GM23338 (cell line): ENCODE measurements around the gene LSP1. TPM values are rescaled to one million over a fixed set of nuclear protein-coding genes. Genes with fewer than 3 reads are reported as not detected.
A peak's percentile ranks its signal among the peaks of the same experiment; 100 is the strongest.

Source experiments
- ATAC-seq: fragments of 200-7000 bp; cut with Tn5 transposase; 3 replicates; pipeline ENCODE4 v1.9.1; 2020
- DNase-seq: peaks from one replicate; pipeline ENCODE4 v3.0.0-alpha.2; 2015; ENCODE audit warnings: low spot score
- H2AFZ ChIP-seq: fragments of 200-600 bp; sonication (generic); 2 replicates; pipeline ENCODE4 v1.8.0; 2016; ENCODE audit warnings: antibody characterized with exemption, mild to moderate bottlenecking, moderate library complexity
- H3F3A ChIP-seq: fragments of 200-600 bp; sonication (generic); replicated peaks from 2 replicates; pipeline ENCODE4 v1.8.0; 2017; ENCODE audit warnings: antibody characterized with exemption, mixed run types, low read depth
- H3K27ac ChIP-seq: fragments of 200-600 bp; sonication (generic); 2 replicates; pipeline ENCODE4 v1.6.1; 2016; ENCODE audit warnings: low read depth
- H3K27me3 ChIP-seq: fragments of 200-600 bp; sonication (generic); 2 replicates; pipeline ENCODE4 v1.8.0; 2016; ENCODE audit warnings: mild to moderate bottlenecking, mixed run types, moderate library complexity; ENCODE audit not compliant: insufficient read depth
- H3K36me3 ChIP-seq: fragments of 200-600 bp; sonication (generic); 2 replicates; pipeline ENCODE4 v1.8.0; 2016; ENCODE audit warnings: mild to moderate bottlenecking; ENCODE audit not compliant: insufficient read depth
- H3K4me1 ChIP-seq: fragments of 200-600 bp; sonication (generic); 2 replicates; pipeline ENCODE4 v1.8.0; 2016; ENCODE audit warnings: mild to moderate bottlenecking, moderate library complexity; ENCODE audit not compliant: insufficient read depth
- H3K4me2 ChIP-seq: fragments of 200-600 bp; sonication (generic); 2 replicates; pipeline ENCODE4 v1.7.1; 2017; ENCODE audit warnings: mixed run types
- H3K4me3 ChIP-seq: fragments of 200-600 bp; sonication (generic); 2 replicates; pipeline ENCODE4 v1.6.1; 2016; ENCODE audit warnings: mixed run types
- H3K79me2 ChIP-seq: fragments of 200-600 bp; sonication (generic); replicated peaks from 2 replicates; pipeline ENCODE4 v1.8.0; 2017; ENCODE audit warnings: mild to moderate bottlenecking; ENCODE audit not compliant: insufficient read depth
- H3K9me2 ChIP-seq: fragments of 200-600 bp; sonication (generic); 2 replicates; pipeline ENCODE4 v1.8.0; 2017; ENCODE audit not compliant: insufficient read depth
- H4K20me1 ChIP-seq: fragments of 200-600 bp; sonication (generic); replicated peaks from 2 replicates; pipeline ENCODE4 v1.8.0; 2017; ENCODE audit warnings: mild to moderate bottlenecking; ENCODE audit not compliant: insufficient read depth
- H3K27ac Mint-ChIP-seq: 2 replicates; pipeline ENCODE4 v1.8.0; 2020; ENCODE audit warnings: inconsistent platforms, mild to moderate bottlenecking, moderate library complexity, mixed read lengths
- H3K27me3 Mint-ChIP-seq: 3 replicates; pipeline ENCODE4 v1.8.0; 2022; ENCODE audit warnings: low read depth, mild to moderate bottlenecking, moderate library complexity, mixed read lengths, inconsistent platforms; ENCODE audit not compliant: insufficient read depth, poor library complexity
- H3K36me3 Mint-ChIP-seq: 3 replicates; pipeline ENCODE4 v1.8.0; 2021; ENCODE audit warnings: low read depth, mild to moderate bottlenecking, inconsistent platforms, moderate library complexity, mixed read lengths
- H3K4me1 Mint-ChIP-seq: 3 replicates; pipeline ENCODE4 v1.8.0; 2020; ENCODE audit warnings: mild to moderate bottlenecking, inconsistent platforms, mixed read lengths
- H3K4me3 Mint-ChIP-seq: 3 replicates; pipeline ENCODE4 v1.8.0; 2021; ENCODE audit warnings: moderate library complexity, mild to moderate bottlenecking, inconsistent platforms, mixed read lengths
- H3K9me3 Mint-ChIP-seq: 3 replicates; pipeline ENCODE4 v1.8.0; 2020; ENCODE audit warnings: moderate library complexity, mild to moderate bottlenecking, inconsistent platforms, mixed read lengths
- CTCF ChIP-seq, 2 experiments: fragments of 200-600 bp in 1 of 2; sonication (generic) in 1 of 2; conservative IDR thresholded peaks; 2 replicates each; pipeline versions ENCODE4 v1.5.1 to v1.6.1; 2016 to 2017; ENCODE audit warnings: antibody characterized with exemption in 2 of 2, low read depth in 2 of 2, mild to moderate bottlenecking in 2 of 2, moderate library complexity in 1 of 2
- ZNF462 ChIP-seq: fragments of 250-450 bp; sonication (Bioruptor Pico); IDR thresholded peaks from 2 replicates; pipeline ENCODE4 v1.5.0; 2020; ENCODE audit warnings: mild to moderate bottlenecking, moderate library complexity
- polyA plus RNA-seq: library from polyadenylated mRNA; unstranded; fragments of >200 nt; fragmentation: Nextera tagmentation; extraction: Ambion mirVana; gene quantifications from 2 replicates; pipeline ENCODE4 v1.2.1, GENCODE V29; 2016
- total RNA-seq: library from RNA; depleted of rRNA; stranded (reverse); fragments of >200 nt; shearing (Covaris generic); gene quantifications from 2 replicates; pipeline ENCODE4 v1.2.3, GENCODE V29; 2014

Gene LSP1
- total and polyA plus RNA-seq, 2 experiments from 2014 or later: 0.84 TPM; not detected in 1

- Mint-ChIP-seq H3K36me3 (no peaks in the 10 kb centered on the region), H3K4me3 (no peak overlapping the region), H3K27ac (no peak overlapping the region), H3K27me3 (peaks cover 6% of the 10 kb centered on the region), H3K9me3 (peaks cover 8% of the 10 kb centered on the region; the same call in 1 of the 3 replicates), H3K4me1 (peaks cover 6% of the 10 kb centered on the region)
- no peaks in the 10 kb centered on the region for H4K20me1 ChIP-seq
- H3K4me3 ChIP-seq: no peak overlapping the region
- no peak overlapping the region for H3K4me2 ChIP-seq
- H3K27ac ChIP-seq: no peak overlapping the region
- DNase-seq (peak; percentile 62), ATAC-seq (peak; percentile 86)
- no peaks in the 10 kb centered on the region for H3K4me1 ChIP-seq
- H3K27me3 ChIP-seq: no peaks in the 10 kb centered on the region
- no peaks in the 10 kb centered on the region for H3K79me2 ChIP-seq
- TF ChIP-seq ZNF462 (CRISPR knock-in tag) (no peak), CTCF (conservative IDR thresholded peaks at IDR 0.05; ENCODE audit: low read depth in 2 of 2) (peak; percentile 20 to 43)
- no peaks in the 10 kb centered on the region for H3K9me2 ChIP-seq
- H3K36me3 ChIP-seq: no peaks in the 10 kb centered on the region
- no peaks in the 10 kb centered on the region for H3F3A ChIP-seq
- H2AFZ ChIP-seq: no peak overlapping the region
These were observed 45.5 kb upstream of the LSP1 start for GRCh38 chr11:1807264-1807995.

GRCh38 chr11:1810761-1811160 lies 42.1 kb upstream of the LSP1 start:
- no peak overlapping the region for H3K4me3 Mint-ChIP-seq
- H3K9me3 Mint-ChIP-seq: peaks cover 14% of the 10 kb centered on the region; the same call in 2 of the 3 replicates
- Histone ChIP-seq H3K79me2 (no peaks in the 10 kb centered on the region), H3K4me3 (no peak overlapping the region), H3K9me2 (no peaks in the 10 kb centered on the region), H3K4me2 (no peak overlapping the region), H3F3A (no peaks in the 10 kb centered on the region), H3K36me3 (no peaks in the 10 kb centered on the region), H3K4me1 (no peaks in the 10 kb centered on the region), H4K20me1 (no peaks in the 10 kb centered on the region), H3K27me3 (no peaks in the 10 kb centered on the region), H3K27ac (no peak overlapping the region), H2AFZ (no peak overlapping the region)
- H3K36me3 Mint-ChIP-seq: no peaks in the 10 kb centered on the region
- no peaks in the 10 kb centered on the region for H3K4me1 Mint-ChIP-seq
- DNase-seq (no peak), ATAC-seq (no peak)
- peaks cover 4% of the 10 kb centered on the region for H3K27me3 Mint-ChIP-seq
- H3K27ac Mint-ChIP-seq: no peak overlapping the region
- no peak for TF ChIP-seq ZNF462 (CRISPR knock-in tag)
